ENCODE results near the gene DTD1. TPM values are rescaled to one million over a fixed set of nuclear protein-coding genes. Genes with fewer than 3 reads are reported as not detected.
"Not testable (repeated sequence)": the region's sequence is repeated elsewhere in the genome, so short reads cannot be mapped to it uniquely, and the experiment has no call there.

The DTD1 gene
- polyA plus RNA-seq, 3 donors: 30.9 to 37.5 (median 32.8) TPM

GRCh38 chr20:18737140-18737539 is 149.3 kb downstream of the DTD1 start:
- no peak for DNase-seq (ENCODE audit: low read depth in 3 of 3, low spot score in 2 of 3)

GRCh38 chr20:18738055-18738454 is 150.2 kb downstream of the DTD1 start:
- no peak for DNase-seq (ENCODE audit: low read depth in 3 of 3, low spot score in 2 of 3)

GRCh38 chr20:18738888-18739287 is 151.0 kb downstream of the DTD1 start:
- no peak for DNase-seq (ENCODE audit: low read depth in 3 of 3, low spot score in 2 of 3)

- DNase-seq (ENCODE audit: low read depth in 3 of 3, low spot score in 2 of 3): peak; percentile 53 to 63 (median 60)
These were observed 151.9 kb downstream of the DTD1 start for GRCh38 chr20:18739751-18740166.

- DNase-seq (ENCODE audit: low read depth in 3 of 3, low spot score in 2 of 3): no peak
These were observed 152.9 kb downstream of the DTD1 start for GRCh38 chr20:18740726-18741125.

- no peak for DNase-seq (ENCODE audit: low read depth in 3 of 3, low spot score in 2 of 3)
These were observed 155.0 kb downstream of the DTD1 start for GRCh38 chr20:18742841-18743240.

GRCh38 chr20:18743665-18744440 is 156.0 kb downstream of the DTD1 start:
- DNase-seq (ENCODE audit: low read depth in 3 of 3, low spot score in 2 of 3): no peak

GRCh38 chr20:18747090-18747489 is 159.2 kb downstream of the DTD1 start:
- DNase-seq (ENCODE audit: low read depth in 3 of 3, low spot score in 2 of 3): no peak

- no peak for DNase-seq (ENCODE audit: low read depth in 3 of 3, low spot score in 2 of 3)
These were observed 161.1 kb downstream of the DTD1 start for GRCh38 chr20:18748987-18749386.

GRCh38 chr20:18749528-18749927 is 161.7 kb downstream of the DTD1 start:
- DNase-seq (ENCODE audit: low read depth in 3 of 3, low spot score in 2 of 3): no peak

GRCh38 chr20:18750735-18751134 is 162.9 kb downstream of the DTD1 start:
- DNase-seq (ENCODE audit: low read depth in 3 of 3, low spot score in 2 of 3): no peak

- DNase-seq (ENCODE audit: low read depth in 3 of 3, low spot score in 2 of 3): no peak
These were observed 166.3 kb downstream of the DTD1 start for GRCh38 chr20:18754030-18754652.

GRCh38 chr20:18754653-18755045 is 166.8 kb downstream of the DTD1 start:
- no peak for DNase-seq (ENCODE audit: low read depth in 3 of 3, low spot score in 2 of 3)

GRCh38 chr20:18760852-18761251 is 173.0 kb downstream of the DTD1 start:
- not testable (repeated sequence) for DNase-seq (ENCODE audit: low read depth in 3 of 3, low spot score in 2 of 3)

- no peak for DNase-seq (ENCODE audit: low read depth in 3 of 3, low spot score in 2 of 3)
These were observed 179.8 kb downstream of the DTD1 start for GRCh38 chr20:18767676-18768075.

GRCh38 chr20:18773566-18773965 is 185.7 kb downstream of the DTD1 start:
- no peak for DNase-seq (ENCODE audit: low read depth in 3 of 3, low spot score in 2 of 3)

GRCh38 chr20:18774207-18774606 is 186.4 kb downstream of the DTD1 start:
- no peak for DNase-seq (ENCODE audit: low read depth in 3 of 3, low spot score in 2 of 3)

GRCh38 chr20:18775633-18776032 is 187.8 kb downstream of the DTD1 start:
- DNase-seq (ENCODE audit: low read depth in 3 of 3, low spot score in 2 of 3): no peak

- no peak for DNase-seq (ENCODE audit: low read depth in 3 of 3, low spot score in 2 of 3)
These were observed 191.0 kb downstream of the DTD1 start for GRCh38 chr20:18778690-18779392.

- no peak for DNase-seq (ENCODE audit: low read depth in 3 of 3, low spot score in 2 of 3)
These were observed 192.7 kb downstream of the DTD1 start for GRCh38 chr20:18780385-18781130.

- DNase-seq (ENCODE audit: low read depth in 3 of 3, low spot score in 2 of 3): no peak
These were observed 193.7 kb downstream of the DTD1 start for GRCh38 chr20:18781509-18781908.
